H1 (cell line): ENCODE measurements around the gene KRTAP4-12.
"Not testable (repeated sequence)": the region's sequence is repeated elsewhere in the genome, so short reads cannot be mapped to it uniquely, and the experiment has no call there.

ENCODE experiments used
- ATF3 ChIP-seq: IDR thresholded peaks from 2 replicates; pipeline ENCODE4 v1.6.1; 2011; ENCODE audit warnings: low read depth, mild to moderate bottlenecking, low read length; ENCODE audit not compliant: insufficient read depth
- EZH2 ChIP-seq: fragments of 200-600 bp; sonication (generic); IDR thresholded peaks from 2 replicates; pipeline ENCODE4 v1.7.1; 2012; ENCODE audit warnings: low read depth, mild to moderate bottlenecking, moderate library complexity, low read length, inconsistent platforms; ENCODE audit not compliant: severe bottlenecking
- HDAC2 ChIP-seq, 2 experiments: fragments of 300-600 bp in 1 of 2; sonication (generic) in 1 of 2; IDR thresholded peaks; 2 replicates each; pipeline ENCODE4 v1.6.1; 2011 to 2012; ENCODE audit warnings: low read depth in 2 of 2, low read length in 2 of 2, mild to moderate bottlenecking in 2 of 2, moderate library complexity in 2 of 2, borderline replicate concordance in 1 of 2, inconsistent platforms in 1 of 2

GRCh38 chr17:41084100-41084856, 39.7 kb downstream of the KRTAP4-12 start, which contains the start of gene KRTAP4-7:
- TF ChIP-seq HDAC2 (IDR thresholded peaks at IDR 0.05; ENCODE audit: borderline replicate concordance in 1 of 2, low read depth in 2 of 2, low read length in 2 of 2); EZH2; ATF3: not testable (repeated sequence)
